Immature natural killer cell (primary cell): ENCODE measurements around the gene TSHZ2. TPM values are rescaled to one million over a fixed set of nuclear protein-coding genes. Genes with fewer than 3 reads are reported as not detected.

Experiments used
- DNase-seq, 3 donors: peaks; one replicate each; pipeline ENCODE4 v3.0.0; 2022; ENCODE audit warnings: mixed read lengths in 1 of 3
- H3K27ac Mint-ChIP-seq, 6 donors: one replicate each; pipeline ENCODE4 v1.8.0; 2020; ENCODE audit warnings: mixed read lengths in 6 of 6, mild to moderate bottlenecking in 5 of 6, inconsistent platforms in 4 of 6, moderate library complexity in 3 of 6
- H3K27me3 Mint-ChIP-seq, 3 donors: one replicate each; pipeline ENCODE4 v1.8.0; 2020 to 2021; ENCODE audit warnings: low read depth in 3 of 3, mild to moderate bottlenecking in 3 of 3, mixed read lengths in 3 of 3, moderate library complexity in 3 of 3, inconsistent platforms in 1 of 3
- H3K36me3 Mint-ChIP-seq, 3 donors: one replicate each; pipeline ENCODE4 v1.8.0; 2020; ENCODE audit warnings: mixed read lengths in 3 of 3, inconsistent platforms in 2 of 3, mild to moderate bottlenecking in 2 of 3
- H3K4me1 Mint-ChIP-seq, 2 donors: one replicate each; pipeline ENCODE4 v1.8.0; 2020; ENCODE audit warnings: inconsistent platforms in 2 of 2, mild to moderate bottlenecking in 2 of 2, mixed read lengths in 2 of 2, moderate library complexity in 1 of 2
- H3K4me3 Mint-ChIP-seq, 5 donors: one replicate each; pipeline ENCODE4 v1.8.0; 2020; ENCODE audit warnings: mild to moderate bottlenecking in 5 of 5, mixed read lengths in 5 of 5, inconsistent platforms in 3 of 5, moderate library complexity in 3 of 5
- H3K9me3 Mint-ChIP-seq, 6 donors: one replicate each; pipeline ENCODE4 v1.8.0; 2020; ENCODE audit warnings: mild to moderate bottlenecking in 6 of 6, mixed read lengths in 6 of 6, inconsistent platforms in 4 of 6, moderate library complexity in 3 of 6
- polyA plus RNA-seq, 3 donors: library from polyadenylated mRNA; unstranded; fragments of 300-500 nt; fragmentation: Illumina TruSeq; gene quantifications; one replicate each; pipeline ENCODE4 v1.2.3, GENCODE V29; 2021

The TSHZ2 gene
- polyA plus RNA-seq, 3 donors from 2014 or later: not detected

- no peak overlapping the region for H3K27ac Mint-ChIP-seq
- DNase-seq: no peak
- H3K36me3 Mint-ChIP-seq: no peaks in the 10 kb centered on the region
- H3K27me3 Mint-ChIP-seq: peaks cover 0 to 9% (median 2%) of the 10 kb centered on the region in 3 donors
- peaks cover 0 to 2% (median 0%) of the 10 kb centered on the region in 6 donors for H3K9me3 Mint-ChIP-seq
- no peaks in the 10 kb centered on the region for H3K4me1 Mint-ChIP-seq
- H3K4me3 Mint-ChIP-seq: no peak overlapping the region
Measured at GRCh38 chr20:52994184-52994970, 22.2 kb downstream of the TSHZ2 start.

GRCh38 chr20:52996130-52996529, 24.0 kb downstream of the TSHZ2 start:
- no peaks in the 10 kb centered on the region for H3K4me1 Mint-ChIP-seq
- no peaks in the 10 kb centered on the region for H3K36me3 Mint-ChIP-seq
- H3K27me3 Mint-ChIP-seq: peaks cover 0 to 11% (median 2%) of the 10 kb centered on the region in 3 donors
- no peak overlapping the region for H3K27ac Mint-ChIP-seq
- no peak for DNase-seq
- no peak overlapping the region for H3K4me3 Mint-ChIP-seq
- H3K9me3 Mint-ChIP-seq: peaks cover 0 to 2% (median 0%) of the 10 kb centered on the region in 6 donors

- no peak overlapping the region for H3K4me3 Mint-ChIP-seq
- H3K27ac Mint-ChIP-seq: no peak overlapping the region
- H3K27me3 Mint-ChIP-seq: peaks cover 0 to 11% (median 2%) of the 10 kb centered on the region in 3 donors
- no peak for DNase-seq
- no peaks in the 10 kb centered on the region for H3K4me1 Mint-ChIP-seq
- H3K36me3 Mint-ChIP-seq: no peaks in the 10 kb centered on the region
- peaks cover 0 to 2% (median 0%) of the 10 kb centered on the region in 6 donors for H3K9me3 Mint-ChIP-seq
Measured at GRCh38 chr20:52996658-52997057, 24.5 kb downstream of the TSHZ2 start.

- Mint-ChIP-seq H3K9me3 (peaks cover 0 to 2% (median 0%) of the 10 kb centered on the region in 6 donors), H3K27ac (no peak overlapping the region)
Measured at GRCh38 chr20:52998268-52998667, 26.1 kb downstream of the TSHZ2 start.

GRCh38 chr20:52999040-52999439, 26.9 kb downstream of the TSHZ2 start:
- peaks cover 0 to 2% (median 0%) of the 10 kb centered on the region in 6 donors for H3K9me3 Mint-ChIP-seq
- no peaks in the 10 kb centered on the region for H3K4me1 Mint-ChIP-seq
- H3K4me3 Mint-ChIP-seq: no peak overlapping the region

More at GRCh38 chr20:52998268-52998667, 26.1 kb downstream of the TSHZ2 start:
- DNase-seq: no peak
- H3K4me3 Mint-ChIP-seq: no peak overlapping the region
- no peaks in the 10 kb centered on the region for H3K36me3 Mint-ChIP-seq
- H3K27me3 Mint-ChIP-seq: peaks cover 0 to 11% (median 2%) of the 10 kb centered on the region in 3 donors
- no peaks in the 10 kb centered on the region for H3K4me1 Mint-ChIP-seq

GRCh38 chr20:53001498-53002301, 29.5 kb downstream of the TSHZ2 start:
- H3K9me3 Mint-ChIP-seq: peaks cover 0 to 2% (median 0%) of the 10 kb centered on the region in 6 donors
- H3K36me3 Mint-ChIP-seq: no peaks in the 10 kb centered on the region
- no peak for DNase-seq
- H3K27ac Mint-ChIP-seq: no peak overlapping the region
- H3K4me1 Mint-ChIP-seq: no peaks in the 10 kb centered on the region
- H3K4me3 Mint-ChIP-seq: no peak overlapping the region
- peaks cover 0 to 5% (median 2%) of the 10 kb centered on the region in 3 donors for H3K27me3 Mint-ChIP-seq

More at GRCh38 chr20:52999040-52999439, 26.9 kb downstream of the TSHZ2 start:
- DNase-seq: no peak
- Mint-ChIP-seq H3K27me3 (peaks cover 0 to 10% (median under 1%) of the 10 kb centered on the region in 3 donors), H3K27ac (no peak overlapping the region), H3K36me3 (no peaks in the 10 kb centered on the region)

DNA sequence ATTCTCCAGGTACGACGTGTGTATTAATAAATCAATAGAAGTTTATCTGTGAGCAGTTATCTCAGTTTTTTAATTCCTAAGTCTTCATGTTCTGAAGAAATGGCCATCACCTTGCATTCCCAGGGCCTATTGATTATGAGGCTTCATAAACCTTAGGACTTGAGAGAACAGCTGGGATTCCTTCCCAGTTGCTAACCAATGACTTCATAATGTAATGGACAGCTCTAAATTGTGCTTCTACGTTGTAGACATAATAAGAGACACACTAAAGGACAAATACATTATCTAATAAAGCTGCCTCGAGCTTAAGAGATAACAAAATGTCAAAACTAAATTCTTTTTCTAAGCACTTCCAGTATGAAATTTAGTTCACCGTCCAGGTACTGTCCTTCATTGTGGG, 30.6 kb downstream of the TSHZ2 start:
- Mint-ChIP-seq H3K4me3 (no peak overlapping the region), H3K27ac (no peak overlapping the region), H3K27me3 (peaks cover 0 to 8% (median 2%) of the 10 kb centered on the region in 3 donors), H3K4me1 (no peaks in the 10 kb centered on the region), H3K9me3 (peaks cover 0 to 2% (median 0%) of the 10 kb centered on the region in 6 donors), H3K36me3 (no peaks in the 10 kb centered on the region)
- no peak for DNase-seq

DNA sequence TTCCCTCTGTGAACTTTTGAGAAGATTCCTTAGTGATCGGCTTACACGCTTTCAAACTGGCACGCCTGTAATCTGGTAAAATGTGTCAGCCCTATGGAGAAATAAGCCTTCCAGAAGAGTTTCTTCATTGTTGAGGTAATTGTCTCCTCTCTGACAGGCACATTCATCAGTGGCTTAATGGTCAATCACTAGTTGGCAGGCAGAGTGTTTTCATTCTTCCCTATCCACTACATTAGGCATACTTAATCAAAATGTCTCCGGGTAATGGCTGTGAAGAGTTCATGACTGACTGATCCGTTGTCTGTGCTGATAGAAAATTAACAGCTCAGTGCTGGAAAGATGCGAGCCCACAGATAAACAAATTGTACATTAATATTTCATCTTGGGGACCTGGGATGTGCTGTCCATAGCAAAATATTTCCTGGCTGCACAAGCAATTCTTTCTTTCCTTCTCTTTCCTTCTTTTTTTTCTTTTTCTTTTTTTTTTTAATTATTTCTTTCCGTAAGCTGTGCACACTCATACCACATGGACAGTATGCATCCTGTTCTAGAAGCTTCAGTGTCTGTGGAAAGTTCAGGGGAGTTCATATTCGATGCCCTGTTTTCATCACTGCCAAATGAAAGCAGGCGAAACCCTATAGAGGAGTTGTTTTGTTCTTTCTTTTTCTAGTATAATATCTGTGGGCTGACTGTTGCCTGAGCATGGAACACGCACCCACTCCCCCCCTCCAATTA, 31.4 kb downstream of the TSHZ2 start:
- Mint-ChIP-seq H3K36me3 (no peaks in the 10 kb centered on the region), H3K4me3 (no peak overlapping the region), H3K9me3 (peaks cover 0 to 2% (median 0%) of the 10 kb centered on the region in 6 donors), H3K27me3 (peaks cover 0 to 4% (median 2%) of the 10 kb centered on the region in 3 donors), H3K27ac (no peak overlapping the region), H3K4me1 (no peaks in the 10 kb centered on the region)
- no peak for DNase-seq

- no peaks in the 10 kb centered on the region for H3K4me1 Mint-ChIP-seq
- H3K9me3 Mint-ChIP-seq: peaks cover 0 to 2% (median 0%) of the 10 kb centered on the region in 6 donors
- H3K36me3 Mint-ChIP-seq: no peaks in the 10 kb centered on the region
- no peak overlapping the region for H3K27ac Mint-ChIP-seq
- no peak overlapping the region for H3K4me3 Mint-ChIP-seq
- DNase-seq: no peak
- H3K27me3 Mint-ChIP-seq: peaks cover 0 to 4% (median 2%) of the 10 kb centered on the region in 3 donors
Measured at GRCh38 chr20:53004267-53004813, 32.2 kb downstream of the TSHZ2 start.

DNA sequence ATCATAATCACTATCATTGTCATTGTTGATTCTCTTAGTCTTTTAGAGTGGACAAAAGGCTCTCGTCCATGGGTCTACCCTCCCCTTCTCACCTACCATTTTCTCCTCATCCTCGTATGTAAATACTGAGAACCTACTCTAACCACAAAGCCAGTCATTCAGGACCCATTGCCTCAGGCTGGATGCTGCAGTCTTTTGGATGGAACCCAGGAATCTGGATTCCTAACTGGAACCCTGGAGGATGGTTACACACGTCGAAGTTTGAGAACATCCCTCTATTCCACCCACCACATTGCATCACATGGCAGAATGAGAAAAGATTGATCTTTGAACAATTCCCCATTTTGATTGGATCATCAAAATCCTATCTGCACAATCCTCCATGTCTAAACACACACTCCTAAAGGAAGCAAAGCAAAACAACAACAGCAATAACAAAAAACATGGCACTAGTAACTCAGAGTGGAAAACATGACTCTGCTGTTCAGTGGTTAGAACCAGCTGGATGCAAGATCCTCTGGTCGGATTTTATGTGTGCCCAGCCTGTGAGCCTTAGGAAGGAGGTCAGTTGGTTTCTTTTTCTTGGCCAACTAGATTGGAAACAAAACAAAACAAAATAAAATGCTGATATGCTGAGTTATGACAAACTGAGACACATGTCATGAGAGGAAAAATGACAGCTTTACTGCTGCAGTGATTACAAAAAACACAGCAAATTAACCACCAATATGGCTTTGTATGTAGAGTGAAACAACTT, 38.0 kb downstream of the TSHZ2 start:
- no peak for DNase-seq
- no peaks in the 10 kb centered on the region for H3K36me3 Mint-ChIP-seq
- H3K27ac Mint-ChIP-seq: no peak overlapping the region
- H3K27me3 Mint-ChIP-seq: peaks cover 2 to 13% (median 11%) of the 10 kb centered on the region in 3 donors
- peaks cover 0 to 15% (median 1%) of the 10 kb centered on the region in 6 donors for H3K9me3 Mint-ChIP-seq
- no peak overlapping the region for H3K4me3 Mint-ChIP-seq
- H3K4me1 Mint-ChIP-seq: no peaks in the 10 kb centered on the region

GRCh38 chr20:53011640-53012039, 39.5 kb downstream of the TSHZ2 start:
- Mint-ChIP-seq H3K9me3 (peaks cover 0 to 18% (median 2%) of the 10 kb centered on the region in 6 donors), H3K4me1 (no peaks in the 10 kb centered on the region), H3K4me3 (no peak overlapping the region), H3K36me3 (no peaks in the 10 kb centered on the region), H3K27me3 (peaks cover 3 to 17% (median 11%) of the 10 kb centered on the region in 3 donors), H3K27ac (no peak overlapping the region)
- DNase-seq: no peak

GRCh38 chr20:53013183-53013582, 41.0 kb downstream of the TSHZ2 start:
- H3K9me3 Mint-ChIP-seq: peaks cover 0 to 18% (median 1%) of the 10 kb centered on the region in 6 donors
- no peak for DNase-seq
- peaks cover 3 to 17% (median 11%) of the 10 kb centered on the region in 3 donors for H3K27me3 Mint-ChIP-seq
- no peak overlapping the region for H3K4me3 Mint-ChIP-seq
- no peak overlapping the region for H3K27ac Mint-ChIP-seq
- no peaks in the 10 kb centered on the region for H3K36me3 Mint-ChIP-seq
- H3K4me1 Mint-ChIP-seq: no peaks in the 10 kb centered on the region

GRCh38 chr20:53013847-53014246, 41.7 kb downstream of the TSHZ2 start:
- Mint-ChIP-seq H3K27ac (no peak overlapping the region), H3K4me1 (no peaks in the 10 kb centered on the region), H3K36me3 (no peaks in the 10 kb centered on the region), H3K27me3 (peaks cover 3 to 17% (median 11%) of the 10 kb centered on the region in 3 donors), H3K9me3 (peaks cover 0 to 18% (median 1%) of the 10 kb centered on the region in 6 donors), H3K4me3 (no peak overlapping the region)
- no peak for DNase-seq
